ENCODE data around the gene PLEKHN1. TPM values are rescaled to one million over a fixed set of nuclear protein-coding genes. Genes with fewer than 3 reads are reported as not detected.
A peak's percentile ranks its signal among the peaks of the same experiment; 100 is the strongest.

PLEKHN1 gene
- total RNA-seq, 1 experiment from 2014 or later = 9.1 TPM

GRCh38 chr1:939511-940106, 26.7 kb upstream of the PLEKHN1 start:
- Histone ChIP-seq H3K4me2 (peak overlapping the region; percentile 49; the same call in 1 of the 2 replicates), H3K36me3 (ENCODE audit: low read depth) (no peaks in the 10 kb centered on the region), H2AFZ (no peak overlapping the region), H3K4me3 (no peak overlapping the region), H4K20me1 (ENCODE audit: insufficient read depth) (peaks cover under 1% of the 10 kb centered on the region), H3F3A (ENCODE audit: insufficient read depth, low read depth) (peaks cover 31% of the 10 kb centered on the region; the same call in 1 of the 2 replicates), H3K9me3 (ENCODE audit: insufficient read depth, low read depth) (no peaks in the 10 kb centered on the region), H3K9me2 (ENCODE audit: insufficient read depth) (no peaks in the 10 kb centered on the region), H3K27me3 (ENCODE audit: insufficient read depth, low read depth) (peaks cover 46% of the 10 kb centered on the region), H3K27ac (no peak overlapping the region), H3K4me1 (replicated peaks; ENCODE audit: insufficient read depth) (peaks cover 37% of the 10 kb centered on the region), H3K79me2 (ENCODE audit: low read depth) (no peaks in the 10 kb centered on the region)
- POLR2A ChIA-PET (ENCODE audit: unreplicated experiment) = no interaction called here
- CTCF ChIA-PET = no interaction called here
- BruUV-seq (replicated peaks) = no TSS peak
- intact Hi-C loops (cut with micrococcal nuclease; ENCODE audit: unreplicated experiment) = no loop called here
- no peak for DNase-seq
- TF ChIP-seq, protein P1, sequence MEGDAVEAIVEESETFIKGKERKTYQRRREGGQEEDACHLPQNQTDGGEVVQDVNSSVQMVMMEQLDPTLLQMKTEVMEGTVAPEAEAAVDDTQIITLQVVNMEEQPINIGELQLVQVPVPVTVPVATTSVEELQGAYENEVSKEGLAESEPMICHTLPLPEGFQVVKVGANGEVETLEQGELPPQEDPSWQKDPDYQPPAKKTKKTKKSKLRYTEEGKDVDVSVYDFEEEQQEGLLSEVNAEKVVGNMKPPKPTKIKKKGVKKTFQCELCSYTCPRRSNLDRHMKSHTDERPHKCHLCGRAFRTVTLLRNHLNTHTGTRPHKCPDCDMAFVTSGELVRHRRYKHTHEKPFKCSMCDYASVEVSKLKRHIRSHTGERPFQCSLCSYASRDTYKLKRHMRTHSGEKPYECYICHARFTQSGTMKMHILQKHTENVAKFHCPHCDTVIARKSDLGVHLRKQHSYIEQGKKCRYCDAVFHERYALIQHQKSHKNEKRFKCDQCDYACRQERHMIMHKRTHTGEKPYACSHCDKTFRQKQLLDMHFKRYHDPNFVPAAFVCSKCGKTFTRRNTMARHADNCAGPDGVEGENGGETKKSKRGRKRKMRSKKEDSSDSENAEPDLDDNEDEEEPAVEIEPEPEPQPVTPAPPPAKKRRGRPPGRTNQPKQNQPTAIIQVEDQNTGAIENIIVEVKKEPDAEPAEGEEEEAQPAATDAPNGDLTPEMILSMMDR (conservative IDR thresholded peaks at IDR 0.05) = no peak
- no peak for TF ChIP-seq EZH2 (IDR thresholded peaks at IDR 0.05; ENCODE audit: low read depth)

- peak overlapping the region; percentile 79 for H3K4me2 ChIP-seq
- no peak for DNase-seq
- intact Hi-C loops (cut with micrococcal nuclease; ENCODE audit: unreplicated experiment) = no loop called here
- H3K27me3 ChIP-seq (ENCODE audit: insufficient read depth, low read depth) = peaks cover 40% of the 10 kb centered on the region
- no peak overlapping the region for H3K27ac ChIP-seq
- no peaks in the 10 kb centered on the region for H3K9me2 ChIP-seq (ENCODE audit: insufficient read depth)
- H4K20me1 ChIP-seq (ENCODE audit: insufficient read depth) = peaks cover 8% of the 10 kb centered on the region
- peak overlapping the region; percentile 49; the same call in 1 of the 2 replicates for H3K4me3 ChIP-seq
- H3K9me3 ChIP-seq (ENCODE audit: insufficient read depth, low read depth) = no peaks in the 10 kb centered on the region
- no peak overlapping the region for H2AFZ ChIP-seq
- H3K4me1 ChIP-seq (replicated peaks; ENCODE audit: insufficient read depth) = peaks cover 32% of the 10 kb centered on the region
- peak; percentile 98; the same call in 1 of the 2 replicates for TF ChIP-seq EZH2 (IDR thresholded peaks at IDR 0.05; ENCODE audit: low read depth)
- TF ChIP-seq, protein P1 (conservative IDR thresholded peaks at IDR 0.05) = no peak
- no peaks in the 10 kb centered on the region for H3K79me2 ChIP-seq (ENCODE audit: low read depth)
- ChIA-PET POLR2A (ENCODE audit: unreplicated experiment) (interaction anchor here (0.6 kb wide), 1 partner anchor 14 kb away, joined by 3 read pairs; no protein-coding TSS in a partner anchor), CTCF (no interaction called here)
- H3F3A ChIP-seq (ENCODE audit: insufficient read depth, low read depth) = peaks cover 26% of the 10 kb centered on the region; the same call in 1 of the 2 replicates
- no peaks in the 10 kb centered on the region for H3K36me3 ChIP-seq (ENCODE audit: low read depth)
- BruUV-seq (replicated peaks) = no TSS peak
Measured at GRCh38 chr1:940107-941014, 25.9 kb upstream of the PLEKHN1 start.

GRCh38 chr1:941015-941587, 25.2 kb upstream of the PLEKHN1 start:
- H3K36me3 ChIP-seq (ENCODE audit: low read depth) = no peaks in the 10 kb centered on the region
- H3K27me3 ChIP-seq (ENCODE audit: insufficient read depth, low read depth) = peaks cover 33% of the 10 kb centered on the region
- TF ChIP-seq, protein P1 (conservative IDR thresholded peaks at IDR 0.05) = no peak
- TF ChIP-seq EZH2 (IDR thresholded peaks at IDR 0.05; ENCODE audit: low read depth) = no peak; the same call in 1 of the 2 replicates
- intact Hi-C loops (cut with micrococcal nuclease; ENCODE audit: unreplicated experiment) = no loop called here
- peak overlapping the region; percentile 49; the same call in 1 of the 2 replicates for H3K4me3 ChIP-seq
- H3K9me3 ChIP-seq (ENCODE audit: insufficient read depth, low read depth) = no peaks in the 10 kb centered on the region
- no peaks in the 10 kb centered on the region for H3K9me2 ChIP-seq (ENCODE audit: insufficient read depth)
- no peak for DNase-seq
- no TSS peak for BruUV-seq (replicated peaks)
- H3K4me1 ChIP-seq (replicated peaks; ENCODE audit: insufficient read depth) = peaks cover 27% of the 10 kb centered on the region
- no peak overlapping the region for H3K27ac ChIP-seq
- peaks cover 21% of the 10 kb centered on the region; the same call in 1 of the 2 replicates for H3F3A ChIP-seq (ENCODE audit: insufficient read depth, low read depth)
- H3K79me2 ChIP-seq (ENCODE audit: low read depth) = no peaks in the 10 kb centered on the region
- peaks cover 8% of the 10 kb centered on the region for H4K20me1 ChIP-seq (ENCODE audit: insufficient read depth)
- ChIA-PET CTCF (no interaction called here), POLR2A (ENCODE audit: unreplicated experiment) (no interaction called here)
- no peak overlapping the region for H2AFZ ChIP-seq
- peak overlapping the region; percentile 79 for H3K4me2 ChIP-seq
